Measurements from ENCODE around the gene HOXD10.

Gene HOXD10

GRCh38 chr2:176123411-176124109, 7.0 kb downstream of the HOXD10 start:
- DNase-seq (ENCODE audit: low read depth), result no peak

- DNase-seq (ENCODE audit: low read depth), result no peak
Measured at GRCh38 chr2:176124110-176124946, 7.8 kb downstream of the HOXD10 start.

GRCh38 chr2:176124947-176125771, 8.6 kb downstream of the HOXD10 start:
- DNase-seq (ENCODE audit: low read depth), result no peak

- DNase-seq (ENCODE audit: low read depth), result no peak
Measured at GRCh38 chr2:176125772-176126054, 9.1 kb downstream of the HOXD10 start.

- DNase-seq (ENCODE audit: low read depth), result peak; percentile 52
Measured at GRCh38 chr2:176126929-176127773, 10.6 kb downstream of the HOXD10 start.

GRCh38 chr2:176127774-176128072, 11.1 kb downstream of the HOXD10 start:
- DNase-seq (ENCODE audit: low read depth), result no peak

- DNase-seq (ENCODE audit: low read depth), result no peak
Measured at GRCh38 chr2:176128172-176128981, 11.8 kb downstream of the HOXD10 start.

GRCh38 chr2:176128982-176129796, 12.6 kb downstream of the HOXD10 start, which contains the start of gene HOXD8:
Gene HOXD8 (plus strand): TSS chr2:176129705. CDS start chr2:176130367, 662 bp downstream.
- DNase-seq (ENCODE audit: low read depth), result no peak

GRCh38 chr2:176129813-176130146, 13.2 kb downstream of the HOXD10 start:
- DNase-seq (ENCODE audit: low read depth), result no peak

GRCh38 chr2:176130147-176130956, 13.8 kb downstream of the HOXD10 start:
- no peak for DNase-seq (ENCODE audit: low read depth)

GRCh38 chr2:176130957-176131847, 14.6 kb downstream of the HOXD10 start:
- no peak for DNase-seq (ENCODE audit: low read depth)

- DNase-seq (ENCODE audit: low read depth), result no peak
Measured at GRCh38 chr2:176131848-176132158, 15.2 kb downstream of the HOXD10 start.

GRCh38 chr2:176132205-176133171, 15.9 kb downstream of the HOXD10 start:
- no peak for DNase-seq (ENCODE audit: low read depth)

GRCh38 chr2:176133389-176133788, 16.8 kb downstream of the HOXD10 start:
- no peak for DNase-seq (ENCODE audit: low read depth)

- no peak for DNase-seq (ENCODE audit: low read depth)
Measured at GRCh38 chr2:176134035-176134434, 17.5 kb downstream of the HOXD10 start.

- no peak for DNase-seq (ENCODE audit: low read depth)
Measured at GRCh38 chr2:176135035-176135440, 18.5 kb downstream of the HOXD10 start.
